ENCODE results near the gene PALD1. TPM values are rescaled to one million over a fixed set of nuclear protein-coding genes. Genes with fewer than 3 reads are reported as not detected.

PALD1 gene
- polyA plus RNA-seq, 3 donors: 0.04 to 0.11 TPM; not detected in 1

- no peak overlapping the region for H3K4me3 ChIP-seq (replicated peaks in 1 of 3; ENCODE audit: low read depth in 2 of 3, low read length in 3 of 3)
- peak overlapping the region in 1 of 7 donors; percentile 52 for H3K27ac Mint-ChIP-seq
Observed at GRCh38 chr10:70552586-70552985, 74.0 kb downstream of the PALD1 start.

GRCh38 chr10:70555371-70555770 lies 76.8 kb downstream of the PALD1 start:
- Mint-ChIP-seq H3K27ac (no peak overlapping the region), H3K27me3 (ENCODE audit: low read depth in 3 of 3) (peaks cover 1 to 7% (median 6%) of the 10 kb centered on the region in 3 donors), H3K36me3 (no peaks in the 10 kb centered on the region), H3K4me3 (no peak overlapping the region), H3K9me3 (no peaks in the 10 kb centered on the region), H3K4me1 (peaks cover 12% of the 10 kb centered on the region)
- H3K79me2 ChIP-seq (ENCODE audit: insufficient read depth, low read length): no peaks in the 10 kb centered on the region
- no peaks in the 10 kb centered on the region for H3K36me3 ChIP-seq (replicated peaks in 1 of 2; ENCODE audit: control insufficient read depth in 1 of 2, insufficient read depth in 2 of 2, low read length in 2 of 2)
- H3K27ac ChIP-seq (ENCODE audit: low read depth in 1 of 2, low read length in 2 of 2): no peak overlapping the region
- no peak overlapping the region for H3K9ac ChIP-seq (ENCODE audit: insufficient read depth, low read length, poor library complexity, severe bottlenecking)
- no peak for DNase-seq
- H4K20me1 ChIP-seq (ENCODE audit: insufficient read depth, low read length): no peaks in the 10 kb centered on the region
- H2AFZ ChIP-seq (ENCODE audit: insufficient read depth, low read depth, low read length, poor library complexity, severe bottlenecking): no peak overlapping the region
- H3K9me3 ChIP-seq (replicated peaks in 1 of 2; ENCODE audit: control insufficient read depth in 1 of 2, insufficient read depth in 1 of 2, low read length in 2 of 2): no peaks in the 10 kb centered on the region
- intact Hi-C loops (cut with micrococcal nuclease): no loop called here
- no peak overlapping the region for H3K4me3 ChIP-seq (replicated peaks in 1 of 3; ENCODE audit: low read depth in 2 of 3, low read length in 3 of 3)
- peaks cover 8% of the 10 kb centered on the region in 2 donors for H3K4me1 ChIP-seq (ENCODE audit: control insufficient read depth in 1 of 2, insufficient read depth in 2 of 2, low read length in 2 of 2)
- no peak for TF ChIP-seq CTCF (IDR thresholded peaks at IDR 0.05)
- H3K4me2 ChIP-seq (replicated peaks; ENCODE audit: extremely low read depth, low read length, poor library complexity, severe bottlenecking): no peak overlapping the region
- 61% methylated on average over 11 of the region's 11 CpGs for WGBS (ENCODE audit: insufficient coverage)
- no peaks in the 10 kb centered on the region for H3K27me3 ChIP-seq (ENCODE audit: control insufficient read depth in 2 of 2, insufficient read depth in 2 of 2, low read length in 2 of 2)

More at GRCh38 chr10:70552586-70552985, 74.0 kb downstream of the PALD1 start:
- H3K9me3 ChIP-seq (replicated peaks in 1 of 2; ENCODE audit: control insufficient read depth in 1 of 2, insufficient read depth in 1 of 2, low read length in 2 of 2): no peaks in the 10 kb centered on the region
- H3K27me3 ChIP-seq (ENCODE audit: control insufficient read depth in 2 of 2, insufficient read depth in 2 of 2, low read length in 2 of 2): no peaks in the 10 kb centered on the region
- H3K27me3 Mint-ChIP-seq (ENCODE audit: low read depth in 3 of 3): peaks cover 0 to 1% (median 0%) of the 10 kb centered on the region in 3 donors
- H3K79me2 ChIP-seq (ENCODE audit: insufficient read depth, low read length): no peaks in the 10 kb centered on the region
- intact Hi-C loops (cut with micrococcal nuclease): loop anchor here in 1 of 2 donors (5.0 kb wide), 1 partner anchor 330 kb away; no protein-coding TSS in a partner anchor
- peaks cover 0 to 2% (median 0%) of the 10 kb centered on the region in 7 donors for H3K9me3 Mint-ChIP-seq
- no peak overlapping the region for H3K9ac ChIP-seq (ENCODE audit: insufficient read depth, low read length, poor library complexity, severe bottlenecking)
- H3K36me3 ChIP-seq (replicated peaks in 1 of 2; ENCODE audit: control insufficient read depth in 1 of 2, insufficient read depth in 2 of 2, low read length in 2 of 2): no peaks in the 10 kb centered on the region
- no peaks in the 10 kb centered on the region for H3K4me1 ChIP-seq (ENCODE audit: control insufficient read depth in 1 of 2, insufficient read depth in 2 of 2, low read length in 2 of 2)
- H2AFZ ChIP-seq (ENCODE audit: insufficient read depth, low read depth, low read length, poor library complexity, severe bottlenecking): no peak overlapping the region
- no peaks in the 10 kb centered on the region for H4K20me1 ChIP-seq (ENCODE audit: insufficient read depth, low read length)
- no peak overlapping the region for H3K4me3 Mint-ChIP-seq
- no peak for DNase-seq
- no peak overlapping the region for H3K4me2 ChIP-seq (replicated peaks; ENCODE audit: extremely low read depth, low read length, poor library complexity, severe bottlenecking)
- H3K27ac ChIP-seq (ENCODE audit: low read depth in 1 of 2, low read length in 2 of 2): no peak overlapping the region
- H3K4me1 Mint-ChIP-seq: no peaks in the 10 kb centered on the region
- no peaks in the 10 kb centered on the region for H3K36me3 Mint-ChIP-seq
- no peak for TF ChIP-seq CTCF (IDR thresholded peaks at IDR 0.05)
- WGBS (ENCODE audit: insufficient coverage): 96% methylated on average over 4 of the region's 6 CpGs
